HG03571 (cell line): ENCODE results near the gene NTN1.

ENCODE experiments used
- ATAC-seq: cut with Tn5 transposase; IDR thresholded peaks from one replicate; pipeline ENCODE4 v1.9.1; 2021; ENCODE audit not compliant: unreplicated experiment

NTN1 gene

DNA sequence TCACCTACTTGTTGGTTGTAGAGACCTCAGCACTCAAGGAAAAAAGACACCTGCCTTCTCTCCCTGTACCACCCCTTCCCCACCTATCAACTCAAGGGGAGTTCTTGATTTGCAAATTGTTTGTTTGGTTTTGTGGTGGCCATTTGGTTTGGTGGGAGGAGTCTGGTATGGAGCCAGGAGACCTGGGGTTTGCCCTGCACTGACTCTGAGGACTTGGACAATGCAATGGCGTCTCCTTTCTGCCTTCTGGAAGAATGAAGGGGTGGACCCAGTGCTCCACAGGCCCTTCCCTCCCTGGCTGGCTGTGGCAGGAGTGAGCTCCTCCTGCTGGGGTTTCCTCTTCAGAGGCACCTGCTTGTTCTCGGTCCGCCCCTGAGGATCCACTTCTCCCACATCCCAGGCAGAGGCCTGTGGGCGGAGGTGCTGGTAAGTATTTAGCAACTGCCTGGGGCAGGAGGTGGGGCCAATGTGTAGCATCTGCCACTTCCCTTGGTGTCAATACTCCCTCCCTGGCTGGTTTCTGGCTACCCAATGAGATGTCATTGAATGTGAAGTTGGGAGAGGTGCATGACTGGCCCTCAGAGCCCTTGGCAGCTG, 164.5 kb downstream of the NTN1 start:
- no peak for ATAC-seq

DNA sequence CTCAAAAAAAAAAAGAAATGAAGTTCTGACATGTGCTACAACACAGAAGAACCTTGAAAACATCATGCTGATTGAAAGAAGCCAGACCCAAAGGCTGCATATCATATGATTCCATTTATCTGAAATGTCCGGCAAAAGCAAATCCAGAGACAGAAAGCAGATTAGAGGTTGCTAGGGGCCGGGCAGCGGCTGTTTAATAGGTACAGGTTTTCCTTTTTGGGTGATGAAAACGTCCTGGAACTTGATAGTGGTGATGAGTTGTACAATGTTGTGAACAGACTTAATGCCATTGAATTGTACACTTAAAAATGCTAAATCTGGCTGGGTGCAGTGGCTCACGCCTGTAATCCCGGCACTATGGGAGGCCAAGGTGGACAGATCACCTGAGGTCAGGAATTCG, 166.5 kb downstream of the NTN1 start:
- ATAC-seq = no peak

DNA sequence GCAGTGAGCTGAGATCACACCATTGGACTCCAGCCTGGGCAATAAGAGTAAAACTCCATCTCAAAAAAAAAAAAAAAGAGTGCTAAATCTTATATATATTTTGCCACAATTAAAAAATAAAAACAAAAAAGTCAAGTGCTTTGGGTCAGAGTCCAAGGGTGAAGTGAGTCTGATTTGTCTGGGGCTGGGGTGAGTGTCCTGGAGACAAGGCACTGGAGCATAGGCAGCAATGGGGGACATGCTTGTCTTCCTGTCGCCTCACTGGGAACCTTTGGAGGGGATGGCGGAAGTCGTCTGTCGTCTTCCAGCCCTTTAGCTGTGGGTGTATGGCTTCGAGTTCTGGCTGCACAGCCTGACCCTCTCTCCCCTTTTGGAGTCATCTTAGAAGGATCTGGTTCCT, 167.1 kb downstream of the NTN1 start:
- ATAC-seq = no peak

DNA sequence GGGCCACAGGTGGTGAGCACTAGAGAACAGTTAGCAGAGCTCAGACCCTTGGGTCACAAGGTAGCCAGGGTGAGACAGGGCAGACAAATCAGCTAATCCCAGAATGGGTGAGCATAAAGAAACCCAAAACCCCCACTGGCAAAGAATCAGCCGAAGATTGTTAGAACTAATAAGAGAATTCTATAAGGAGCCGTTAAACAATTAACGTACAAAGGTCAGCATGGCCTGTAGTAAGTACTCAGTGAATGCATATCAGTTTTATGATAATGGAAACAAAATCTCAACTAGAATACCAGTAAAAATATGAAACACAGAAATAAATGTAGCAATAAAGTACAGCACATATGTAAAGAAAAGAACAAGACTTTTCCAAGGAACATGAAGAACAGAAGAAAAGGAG, 168.6 kb downstream of the NTN1 start:
- no peak for ATAC-seq

DNA sequence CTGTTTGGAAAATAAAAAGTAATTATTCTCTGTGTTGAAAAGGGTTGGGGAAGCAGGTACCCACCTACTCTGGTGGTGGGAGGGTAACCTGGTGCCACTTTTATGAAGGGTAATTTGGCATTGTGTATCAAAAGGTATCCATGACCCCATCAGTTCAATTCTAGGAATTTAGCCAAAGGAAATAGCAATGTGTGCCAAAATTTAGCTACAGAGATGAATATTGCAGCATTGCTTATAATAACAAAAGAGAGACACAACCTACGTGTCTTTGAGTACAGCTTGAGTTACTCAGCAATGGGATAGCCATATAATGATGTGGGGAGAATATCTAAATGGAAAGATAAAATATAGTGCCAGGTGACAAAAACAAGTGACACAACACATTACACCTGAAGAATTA, 170.7 kb downstream of the NTN1 start:
- no peak for ATAC-seq

DNA sequence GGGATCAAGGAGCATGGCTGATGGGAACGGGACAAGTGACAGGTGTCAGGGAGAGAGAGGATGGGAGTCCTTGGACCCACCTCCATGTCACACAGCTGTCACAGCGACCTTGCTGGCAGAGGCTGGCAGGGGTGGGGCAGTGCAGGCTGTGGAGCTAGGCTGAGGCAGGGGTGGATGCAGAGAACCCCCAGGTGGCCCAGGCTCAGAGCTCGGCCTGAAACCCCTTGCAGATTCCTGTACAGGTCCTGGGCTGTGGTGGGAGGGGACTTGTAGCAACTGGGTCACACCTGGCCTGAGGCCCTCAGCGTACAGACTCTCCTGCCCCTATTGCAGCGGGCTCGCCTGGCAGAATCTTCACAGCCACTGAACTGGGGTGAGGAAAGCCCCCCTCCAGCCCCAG, 174.1 kb downstream of the NTN1 start:
- ATAC-seq = no peak

DNA sequence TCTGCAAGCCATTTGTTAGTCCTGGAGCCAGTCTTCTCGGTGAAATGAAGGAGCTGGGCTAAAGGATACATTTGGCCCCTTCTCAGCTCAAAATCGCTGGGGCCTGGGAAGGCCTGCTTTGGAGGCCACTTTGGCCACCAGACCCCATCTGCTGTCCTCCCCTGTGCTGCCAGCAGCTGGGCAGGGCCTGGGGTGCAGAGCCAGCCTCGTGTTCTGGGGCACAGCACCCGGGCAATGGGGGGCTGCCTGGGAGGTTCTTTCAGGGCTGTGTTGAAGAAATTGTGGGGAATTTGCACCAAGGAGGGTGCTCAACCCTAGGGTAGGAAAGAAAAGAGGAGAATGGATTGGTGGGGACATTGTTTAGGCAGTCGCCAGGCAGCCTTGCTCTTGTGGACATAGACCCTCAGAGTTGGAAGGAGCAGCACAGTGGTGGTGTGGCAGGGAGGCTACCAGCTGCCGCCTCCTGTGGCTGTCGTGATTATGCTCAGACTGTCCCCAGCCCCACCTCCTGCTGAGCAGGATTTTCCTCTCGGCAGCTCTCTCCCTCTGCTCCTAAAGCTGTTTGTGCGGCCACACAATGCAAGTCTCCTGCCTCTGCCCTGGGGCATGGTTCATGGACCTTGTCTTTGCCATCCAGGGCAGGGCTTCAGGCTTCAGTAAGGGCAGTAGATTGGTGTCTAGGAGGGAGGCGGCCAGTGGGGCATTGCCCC, 174.8 kb downstream of the NTN1 start:
- no peak for ATAC-seq

DNA sequence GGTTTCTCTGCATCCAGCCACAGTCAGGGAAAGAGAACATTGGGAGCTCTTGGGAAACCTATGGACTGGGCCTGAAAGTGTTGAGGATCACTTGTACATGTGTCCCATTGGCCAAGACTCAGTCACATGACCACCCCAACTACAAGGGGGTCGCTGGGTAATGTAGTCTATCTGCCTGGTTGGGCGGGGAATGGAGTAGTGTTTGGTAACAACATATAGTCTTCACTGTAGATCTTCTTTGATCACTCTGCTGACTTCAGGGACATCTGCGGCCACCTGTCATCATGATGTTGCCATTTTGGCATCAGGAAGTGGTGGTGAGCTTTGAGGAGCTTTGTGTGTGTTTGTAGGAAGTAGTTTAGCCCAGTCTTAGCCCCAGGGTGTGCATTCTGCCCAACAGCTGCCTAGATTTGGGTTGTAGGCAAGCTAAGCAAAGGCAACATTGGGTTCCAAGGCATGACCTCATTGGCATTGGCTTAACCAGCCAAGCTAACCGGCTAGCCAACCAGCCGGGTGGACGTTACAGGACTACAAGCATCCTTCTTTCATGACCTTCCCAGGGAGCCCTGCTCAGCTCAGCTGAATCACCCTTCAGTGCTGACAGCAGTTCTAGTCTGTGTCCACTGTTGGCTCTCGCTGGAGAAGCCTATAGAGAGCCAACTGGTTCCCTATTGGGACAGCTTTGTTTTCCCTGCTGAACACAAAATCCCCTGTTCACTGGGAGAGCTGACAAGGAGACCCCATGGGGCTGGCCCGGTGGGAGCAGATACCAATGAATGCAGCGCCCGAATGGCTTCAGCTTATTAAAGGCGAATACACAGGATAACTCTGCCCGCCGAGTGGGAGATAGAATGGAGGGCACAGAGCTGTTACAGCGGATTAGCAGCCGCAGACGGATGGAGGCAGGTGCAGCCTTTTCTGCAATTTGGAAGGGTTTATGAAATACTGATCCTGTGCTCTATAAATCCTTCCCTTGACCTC, 178.6 kb downstream of the NTN1 start:
- no peak for ATAC-seq

DNA sequence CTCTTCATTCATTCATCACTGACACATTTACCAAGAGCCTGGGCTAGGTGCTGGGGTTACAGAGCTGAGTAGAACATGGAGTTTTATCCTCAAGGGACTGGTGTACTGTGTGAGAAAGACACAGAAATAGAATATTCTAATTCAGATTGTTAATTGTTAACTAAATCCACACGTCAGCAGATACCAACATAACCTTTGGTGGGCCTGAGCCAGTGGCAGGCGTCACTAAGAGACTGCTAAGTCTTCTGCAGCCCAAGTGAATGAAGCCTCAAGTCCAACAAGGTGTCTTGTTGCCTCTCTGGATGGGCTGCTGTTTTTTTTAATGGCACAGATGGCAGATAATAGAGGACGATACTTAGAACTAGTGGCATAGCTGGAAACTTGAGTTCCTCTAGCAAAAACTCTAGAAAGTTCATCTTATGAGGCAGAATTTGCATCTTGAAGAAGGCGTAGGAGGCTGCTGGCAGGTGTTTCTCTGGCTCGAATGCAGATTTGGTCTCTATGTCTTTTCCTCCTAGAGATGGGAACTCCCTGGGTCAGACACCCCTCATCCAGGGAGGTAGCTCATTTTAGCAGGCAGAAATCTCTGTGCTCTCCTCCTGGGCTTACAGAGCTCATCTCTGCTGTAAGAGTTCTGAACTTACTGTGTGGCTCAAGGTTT, 179.5 kb downstream of the NTN1 start:
- ATAC-seq = no peak

DNA sequence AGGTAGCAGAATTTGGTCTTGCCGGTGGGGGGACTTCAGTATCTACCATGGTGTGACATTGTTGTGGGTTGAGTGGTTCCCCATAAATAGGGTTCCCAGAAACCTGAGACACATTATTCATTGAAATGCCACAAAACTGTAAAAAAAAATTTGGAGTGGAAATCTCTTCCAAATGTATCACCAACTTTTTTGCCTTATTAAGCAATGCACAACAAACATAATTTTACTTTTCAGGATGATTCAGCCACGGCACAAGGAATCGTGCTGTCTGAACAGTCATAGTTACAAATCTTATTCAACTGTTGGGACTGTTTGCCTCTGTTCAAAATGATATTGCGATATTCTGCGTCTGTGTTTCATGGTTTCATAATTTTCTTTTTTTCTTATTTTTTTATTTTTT, 181.2 kb downstream of the NTN1 start:
- no peak for ATAC-seq

DNA sequence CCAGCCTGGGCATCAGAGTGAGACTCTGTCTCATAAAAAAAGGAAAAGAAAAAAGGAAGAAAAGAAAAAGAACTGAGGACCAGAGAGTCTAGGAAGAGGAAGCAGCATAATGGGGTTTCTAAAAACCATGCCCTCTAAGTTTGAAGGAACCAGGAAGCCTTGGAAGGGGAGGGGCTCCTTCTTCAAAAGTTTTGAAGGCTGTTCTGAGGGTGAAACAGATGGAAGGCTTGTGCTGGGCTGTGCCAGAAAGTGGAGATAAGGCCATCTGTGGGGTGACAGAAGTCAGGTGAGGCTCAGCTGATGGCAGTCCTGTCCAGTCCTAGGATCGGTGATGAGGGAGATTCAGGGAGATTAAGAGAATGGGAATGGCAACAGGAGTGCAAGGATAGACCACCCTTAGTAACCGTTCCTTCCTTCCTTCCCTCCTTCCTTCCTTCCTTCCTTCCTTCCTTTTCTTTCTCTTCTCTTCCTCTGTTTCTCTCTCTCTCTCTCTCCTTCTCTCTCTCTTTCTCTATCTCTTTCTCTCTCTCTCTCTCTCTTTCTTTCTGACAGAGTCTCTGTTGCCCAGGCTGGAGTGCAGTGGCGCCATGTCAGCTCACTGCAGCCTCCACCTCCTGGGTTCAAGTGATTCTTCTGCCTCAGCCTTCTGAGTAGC, 182.6 kb downstream of the NTN1 start:
- ATAC-seq = no peak

DNA sequence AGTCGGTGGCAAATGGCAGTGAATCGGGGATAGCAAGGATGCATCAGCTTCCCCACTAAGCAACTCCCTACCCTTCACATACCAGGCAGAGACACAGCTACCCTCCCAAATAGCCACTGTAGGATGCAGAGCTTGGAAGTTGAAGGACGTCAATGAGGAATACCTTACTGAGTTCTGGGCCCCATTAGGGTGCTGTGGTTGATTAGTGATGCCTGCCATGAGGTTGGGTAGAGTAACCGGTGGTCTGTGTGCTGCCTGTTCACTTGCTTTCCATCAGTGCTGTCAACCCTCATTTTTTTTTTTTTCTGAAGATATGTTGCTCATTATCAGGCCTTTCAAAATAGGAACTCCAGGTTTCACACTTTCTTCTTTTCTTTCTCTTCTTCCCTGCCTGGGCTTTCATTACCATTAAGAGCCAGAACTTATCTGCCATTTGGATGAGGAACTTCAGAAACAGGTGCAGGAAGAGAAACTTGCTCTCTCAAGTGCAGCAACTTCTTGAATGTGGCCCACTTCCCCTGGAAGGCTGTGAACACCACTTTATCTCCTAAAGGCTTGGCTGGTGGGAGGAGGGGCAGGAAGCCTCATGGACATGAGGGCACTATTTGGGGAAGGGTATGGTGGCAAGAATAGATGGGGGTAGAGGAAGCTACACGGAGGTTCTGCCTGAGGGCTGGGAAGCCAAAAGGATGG, 183.5 kb downstream of the NTN1 start:
- ATAC-seq = no peak

DNA sequence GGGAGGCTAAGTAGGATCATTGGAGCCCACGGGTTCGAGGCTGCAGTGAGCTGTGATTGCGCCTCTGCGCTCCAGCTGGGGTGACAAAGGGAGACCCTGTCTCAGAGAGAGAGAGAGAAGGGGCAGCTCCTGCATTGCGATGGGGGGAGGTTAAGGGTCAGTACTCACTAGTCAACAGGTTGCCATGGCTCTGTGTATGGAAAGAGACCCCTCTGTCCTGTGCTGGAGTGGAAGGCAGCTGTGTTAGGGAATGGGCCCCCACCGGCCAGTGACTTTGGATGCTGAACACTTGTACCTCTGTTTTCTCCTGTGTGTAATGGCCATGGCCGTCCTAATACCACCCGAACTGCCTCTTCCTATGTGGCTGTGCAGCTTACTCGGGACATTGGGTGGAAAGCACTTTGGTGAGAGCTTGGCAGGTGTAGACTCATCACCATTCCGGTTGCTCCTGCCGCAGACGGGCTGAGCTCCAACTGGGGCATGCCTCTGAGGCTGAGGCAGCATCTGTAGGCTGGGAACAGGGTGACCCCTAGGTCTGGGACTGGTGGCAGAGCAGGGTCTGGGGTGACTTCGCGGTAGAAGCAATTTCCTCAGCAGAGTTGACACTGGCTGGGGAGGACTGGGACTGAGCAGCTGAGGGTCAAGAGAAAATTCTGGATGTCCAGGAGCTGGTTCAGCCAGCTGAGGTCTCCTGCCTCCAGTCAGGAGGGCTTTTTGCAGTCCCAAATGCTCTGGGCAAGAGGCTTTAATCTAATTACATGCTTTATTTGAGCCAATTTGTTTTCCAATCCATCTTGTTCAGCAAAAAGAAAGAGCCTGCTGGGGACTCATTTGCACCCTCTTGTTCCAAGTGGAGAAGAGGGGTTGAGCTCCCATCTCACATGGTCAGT, 184.5 kb downstream of the NTN1 start:
- no peak for ATAC-seq

DNA sequence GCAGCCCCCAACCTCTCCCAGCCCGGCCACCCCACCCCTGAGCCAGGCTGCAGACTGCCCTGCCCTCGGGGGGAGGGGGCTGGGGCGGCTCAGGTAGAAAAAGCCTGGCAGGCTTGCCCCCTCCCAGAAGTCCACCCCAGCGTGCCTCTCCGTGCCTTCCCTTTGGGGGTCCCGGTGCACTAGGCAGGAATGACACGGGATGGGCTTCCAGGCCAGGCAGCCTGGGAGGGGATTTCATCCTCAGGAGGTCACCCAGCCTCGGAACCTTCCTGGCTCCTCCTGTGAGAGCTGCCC, 185.0 kb downstream of the NTN1 start:
- ATAC-seq = no peak

DNA sequence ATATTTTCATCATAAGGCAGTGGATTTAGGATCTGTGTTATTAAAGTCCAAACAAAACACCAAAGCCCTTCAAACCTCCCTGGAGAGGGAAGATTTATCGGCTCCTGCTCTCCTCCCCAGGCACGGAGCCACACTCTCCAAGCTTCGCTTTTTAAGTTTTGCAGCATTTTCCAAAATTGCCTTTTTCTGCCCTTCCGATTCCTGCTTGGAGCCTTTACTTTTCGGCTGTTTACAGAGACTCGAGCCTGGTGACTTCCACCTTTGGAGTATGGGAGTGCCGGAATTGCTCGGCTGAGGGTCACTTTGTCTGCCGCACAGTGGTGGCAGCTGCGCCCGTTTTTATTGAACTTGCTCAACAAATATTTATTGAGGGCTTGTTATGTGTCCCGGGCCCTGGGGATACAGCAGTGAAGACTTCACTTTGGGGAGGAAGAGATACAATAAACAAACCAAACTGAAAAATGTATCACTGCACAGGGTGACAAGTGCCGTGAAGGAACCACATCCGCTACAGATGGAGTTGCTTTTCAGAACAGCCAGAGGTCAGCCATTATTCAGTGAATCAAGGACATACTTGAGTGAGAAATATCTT, 185.5 kb downstream of the NTN1 start:
- ATAC-seq = no peak

DNA sequence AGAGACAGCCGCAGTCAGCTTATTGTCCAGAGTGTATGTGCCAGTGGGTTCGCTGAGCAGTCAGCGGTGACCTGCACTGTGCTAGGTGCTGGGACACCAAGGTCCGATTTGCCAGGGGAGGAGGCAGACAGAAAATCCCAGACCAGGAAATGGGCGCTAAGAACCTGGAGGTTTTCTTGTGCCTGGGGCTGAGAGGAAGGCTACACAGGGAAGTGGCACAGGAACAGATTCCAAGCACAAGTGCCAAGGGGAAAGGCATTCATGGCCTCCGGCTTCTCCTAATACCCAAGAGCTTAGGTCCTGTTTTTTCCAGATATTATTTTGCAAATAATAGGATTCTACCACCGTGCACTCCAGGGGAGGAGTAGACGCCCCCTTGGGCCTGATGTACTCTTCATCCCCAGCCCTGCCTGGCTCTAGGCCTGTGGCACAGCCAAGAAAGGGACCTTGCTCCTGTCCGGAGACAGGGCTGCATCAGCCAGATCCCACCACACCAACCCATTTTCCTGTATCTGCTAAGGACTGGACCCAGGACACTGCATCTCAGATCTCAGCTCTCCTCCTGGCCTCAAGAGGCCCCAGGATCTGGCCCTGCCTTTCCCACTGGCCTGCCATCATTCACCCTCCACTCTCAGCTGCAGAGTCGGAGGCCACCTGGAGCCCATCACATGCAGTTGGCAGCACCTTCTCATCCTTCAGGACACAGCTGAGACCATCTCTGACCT, 187.2 kb downstream of the NTN1 start:
- no peak for ATAC-seq

DNA sequence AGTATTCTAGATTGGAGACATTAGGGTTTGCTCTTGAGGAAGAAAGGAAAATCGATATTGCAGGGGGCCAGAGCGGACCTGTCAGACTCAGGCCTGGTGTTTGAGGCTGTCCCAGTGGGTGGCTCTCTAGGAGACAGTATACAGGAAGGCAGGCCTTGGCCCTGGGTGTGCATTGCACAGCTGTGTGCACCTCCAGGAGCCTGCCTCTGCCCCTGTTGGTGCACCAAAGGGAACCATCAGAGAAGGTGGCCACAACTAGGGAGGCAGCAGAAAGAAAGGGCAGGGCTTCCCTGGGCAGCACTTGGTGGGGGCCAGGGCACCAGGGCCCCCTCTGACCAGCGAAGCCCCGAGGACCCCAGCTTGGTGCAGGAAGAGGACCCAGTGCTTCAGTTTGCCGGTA, 188.0 kb downstream of the NTN1 start:
- no peak for ATAC-seq

DNA sequence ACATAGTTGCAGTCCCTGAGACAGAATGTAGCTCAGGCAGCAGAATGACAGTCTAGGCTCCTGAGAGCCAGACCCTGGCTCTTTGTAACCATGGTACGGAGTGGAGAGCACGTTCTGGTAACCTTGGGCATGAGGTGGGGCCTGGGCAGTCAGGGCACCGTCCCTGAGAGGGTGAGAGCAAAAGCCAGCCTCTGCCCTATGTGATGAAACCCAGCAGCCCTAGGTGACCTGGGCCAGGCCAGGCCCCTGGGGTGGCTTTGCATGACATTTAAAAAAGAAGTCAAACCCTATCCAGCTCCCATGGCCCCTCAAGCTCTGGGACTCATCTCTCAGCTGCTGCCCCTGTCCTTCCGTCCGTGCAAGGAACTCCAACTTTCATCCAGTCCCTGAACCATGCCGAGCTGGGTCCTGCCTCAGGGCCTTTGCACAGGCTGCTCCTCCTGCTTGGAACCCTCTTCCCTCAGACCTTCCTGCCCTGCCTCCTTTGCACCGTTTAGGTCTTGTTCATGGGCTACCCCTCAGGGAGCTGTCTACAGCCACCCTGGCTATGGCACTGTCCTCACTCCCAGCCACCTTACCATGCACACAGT, 188.6 kb downstream of the NTN1 start:
- ATAC-seq = no peak
